ENCODE data around the gene HLA-C.

The HLA-C gene

DNA sequence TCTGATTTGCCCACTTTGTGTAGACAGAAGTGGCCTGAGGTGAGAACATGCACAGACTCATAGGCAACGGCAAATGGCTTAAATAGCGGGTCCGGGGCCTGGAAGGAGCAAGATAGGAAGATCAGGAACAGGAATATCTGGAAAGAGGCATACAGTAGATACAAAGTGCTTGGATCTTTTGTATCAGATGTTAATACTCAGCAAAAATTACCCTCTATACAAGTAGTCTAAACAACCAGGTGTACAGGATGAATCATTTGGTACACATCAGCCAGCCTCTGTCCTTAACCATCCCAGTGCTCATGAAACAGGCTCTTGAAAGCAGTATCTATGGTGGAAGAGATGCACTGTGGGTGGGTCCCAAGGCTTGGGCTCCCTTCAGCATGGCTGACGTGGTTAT, 28.9 kb upstream of the HLA-C start:
- no peak for TF ChIP-seq CTCF (conservative IDR thresholded peaks at IDR 0.05; ENCODE audit: low read length)
- TF ChIP-seq EZH2phosphoT487 (IDR thresholded peaks at IDR 0.05; ENCODE audit: borderline replicate concordance) = no peak
- Histone ChIP-seq H3K9me2 (replicated peaks; ENCODE audit: low read depth, low read length) (no peaks in the 10 kb centered on the region), H3K9me3 (ENCODE audit: insufficient read depth, low read depth, low read length) (no peaks in the 10 kb centered on the region), H3K4me2 (ENCODE audit: low read depth, low read length, poor library complexity, severe bottlenecking) (no peak overlapping the region), H3K9ac (ENCODE audit: low read depth, low read length, poor library complexity, severe bottlenecking) (no peak overlapping the region), H4K20me1 (ENCODE audit: insufficient read depth, low read length, poor library complexity, severe bottlenecking) (no peaks in the 10 kb centered on the region), H2AFZ (ENCODE audit: low read length) (no peak overlapping the region), H3K79me2 (ENCODE audit: insufficient read depth, low read length) (no peaks in the 10 kb centered on the region), H3K36me3 (ENCODE audit: insufficient read depth, low read length) (no peaks in the 10 kb centered on the region), H3K4me1 (ENCODE audit: insufficient read depth, low read length, poor library complexity, severe bottlenecking) (no peaks in the 10 kb centered on the region), H3K27me3 (ENCODE audit: insufficient read depth, low read length, poor library complexity, severe bottlenecking) (peaks cover 19% of the 10 kb centered on the region), H3K4me3 (ENCODE audit: low read length, poor library complexity, severe bottlenecking) (no peak overlapping the region), H3F3A (ENCODE audit: low read depth) (no peaks in the 10 kb centered on the region)

DNA sequence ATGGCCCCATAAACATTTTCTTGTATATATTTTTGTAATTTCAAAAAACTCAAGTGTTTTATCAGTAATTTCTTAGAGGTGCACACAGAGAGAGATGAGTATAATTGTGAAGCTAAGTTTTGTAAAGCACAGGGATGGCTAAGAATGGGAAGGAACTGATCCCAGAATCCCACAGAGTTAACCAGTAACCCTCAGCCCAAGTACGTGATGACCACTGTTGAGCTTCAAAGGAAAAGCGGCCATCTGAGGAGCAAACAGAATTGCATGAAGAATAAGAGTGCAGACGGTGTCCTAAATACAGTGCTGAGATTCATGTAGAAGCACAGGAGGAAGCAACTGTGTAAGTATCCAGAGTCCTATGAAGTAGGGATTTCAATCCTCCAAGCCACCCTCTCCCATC, 28.1 kb upstream of the HLA-C start:
- Histone ChIP-seq H2AFZ (ENCODE audit: low read length) (no peak overlapping the region), H3K9me2 (replicated peaks; ENCODE audit: low read depth, low read length) (no peaks in the 10 kb centered on the region), H4K20me1 (ENCODE audit: insufficient read depth, low read length, poor library complexity, severe bottlenecking) (no peaks in the 10 kb centered on the region), H3K4me2 (ENCODE audit: low read depth, low read length, poor library complexity, severe bottlenecking) (no peak overlapping the region), H3F3A (ENCODE audit: low read depth) (no peaks in the 10 kb centered on the region), H3K36me3 (ENCODE audit: insufficient read depth, low read length) (no peaks in the 10 kb centered on the region), H3K9ac (ENCODE audit: low read depth, low read length, poor library complexity, severe bottlenecking) (no peak overlapping the region), H3K79me2 (ENCODE audit: insufficient read depth, low read length) (no peaks in the 10 kb centered on the region), H3K4me3 (ENCODE audit: low read length, poor library complexity, severe bottlenecking) (no peak overlapping the region), H3K9me3 (ENCODE audit: insufficient read depth, low read depth, low read length) (no peaks in the 10 kb centered on the region), H3K4me1 (ENCODE audit: insufficient read depth, low read length, poor library complexity, severe bottlenecking) (no peaks in the 10 kb centered on the region), H3K27me3 (ENCODE audit: insufficient read depth, low read length, poor library complexity, severe bottlenecking) (peaks cover 19% of the 10 kb centered on the region)
- no peak for TF ChIP-seq CTCF (conservative IDR thresholded peaks at IDR 0.05; ENCODE audit: low read length)
- TF ChIP-seq EZH2phosphoT487 (IDR thresholded peaks at IDR 0.05; ENCODE audit: borderline replicate concordance) = no peak

- Histone ChIP-seq H3K4me2 (ENCODE audit: low read depth, low read length, poor library complexity, severe bottlenecking) (no peak overlapping the region), H3K36me3 (ENCODE audit: insufficient read depth, low read length) (no peaks in the 10 kb centered on the region), H3K27me3 (ENCODE audit: insufficient read depth, low read length, poor library complexity, severe bottlenecking) (peaks cover 19% of the 10 kb centered on the region), H4K20me1 (ENCODE audit: insufficient read depth, low read length, poor library complexity, severe bottlenecking) (no peaks in the 10 kb centered on the region), H3K4me1 (ENCODE audit: insufficient read depth, low read length, poor library complexity, severe bottlenecking) (no peaks in the 10 kb centered on the region), H2AFZ (ENCODE audit: low read length) (no peak overlapping the region), H3K79me2 (ENCODE audit: insufficient read depth, low read length) (no peaks in the 10 kb centered on the region), H3K9me2 (replicated peaks; ENCODE audit: low read depth, low read length) (no peaks in the 10 kb centered on the region), H3K4me3 (ENCODE audit: low read length, poor library complexity, severe bottlenecking) (no peak overlapping the region), H3K9me3 (ENCODE audit: insufficient read depth, low read depth, low read length) (no peaks in the 10 kb centered on the region), H3K9ac (ENCODE audit: low read depth, low read length, poor library complexity, severe bottlenecking) (no peak overlapping the region), H3F3A (ENCODE audit: low read depth) (no peaks in the 10 kb centered on the region)
- no peak for TF ChIP-seq EZH2phosphoT487 (IDR thresholded peaks at IDR 0.05; ENCODE audit: borderline replicate concordance)
- no peak for TF ChIP-seq CTCF (conservative IDR thresholded peaks at IDR 0.05; ENCODE audit: low read length)
These were observed 27.6 kb upstream of the HLA-C start for GRCh38 chr6:31299511-31299910.

Measured in Loucy (cell line).